HL-60/S4 treated with retinoic acid at 250 ng/mL for 4 days and 3 days (cell line): ENCODE measurements around the gene KRR1.
"Not testable (repeated sequence)": the region's sequence is repeated elsewhere in the genome, so short reads cannot be mapped to it uniquely, and the experiment has no call there.

ENCODE experiments used
- in situ Hi-C: fragments of 300-500 bp; cut with MboI; formaldehyde crosslinking; loops from 2 replicates; pipeline ENCODE4 v1.7.0; 2022; ENCODE audit warnings: low sequenced_read_pairs

The KRR1 gene

GRCh38 chr12:75479963-75480461 lies 31.4 kb downstream of the KRR1 start:
- in situ Hi-C loops = no loop called here

DNA sequence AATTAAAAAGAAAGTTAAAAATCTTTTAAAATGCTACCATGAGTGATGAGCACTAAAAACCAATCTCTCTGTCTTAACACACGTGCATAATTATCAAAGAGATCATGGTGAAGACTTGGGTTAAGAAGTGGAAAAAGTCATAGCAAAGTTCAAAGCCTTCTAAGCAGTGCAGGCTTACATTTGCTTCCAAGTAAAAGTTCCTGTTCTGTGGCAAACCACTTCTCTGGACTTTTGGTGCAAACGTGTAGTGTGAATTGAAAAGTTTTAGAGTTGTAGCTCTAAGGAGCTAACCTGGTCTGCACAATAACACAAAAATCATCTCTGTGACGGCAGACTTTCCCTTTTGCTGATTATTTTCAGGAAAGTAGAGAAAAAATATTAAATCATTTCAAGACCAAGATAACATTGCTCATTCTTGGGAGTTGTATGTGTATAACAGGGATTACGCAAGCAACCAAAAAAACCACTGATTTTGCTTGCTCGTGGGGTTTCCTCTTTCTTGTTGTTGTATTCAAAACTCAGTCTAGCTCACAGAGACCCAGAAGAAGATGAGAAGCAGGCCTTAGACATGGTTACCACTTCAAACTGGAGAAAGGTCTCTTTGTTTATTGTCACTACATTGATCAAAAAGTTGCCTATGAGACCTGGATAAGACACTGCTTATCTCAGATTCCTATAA lies 33.2 kb downstream of the KRR1 start:
- in situ Hi-C loops = no loop called here

DNA sequence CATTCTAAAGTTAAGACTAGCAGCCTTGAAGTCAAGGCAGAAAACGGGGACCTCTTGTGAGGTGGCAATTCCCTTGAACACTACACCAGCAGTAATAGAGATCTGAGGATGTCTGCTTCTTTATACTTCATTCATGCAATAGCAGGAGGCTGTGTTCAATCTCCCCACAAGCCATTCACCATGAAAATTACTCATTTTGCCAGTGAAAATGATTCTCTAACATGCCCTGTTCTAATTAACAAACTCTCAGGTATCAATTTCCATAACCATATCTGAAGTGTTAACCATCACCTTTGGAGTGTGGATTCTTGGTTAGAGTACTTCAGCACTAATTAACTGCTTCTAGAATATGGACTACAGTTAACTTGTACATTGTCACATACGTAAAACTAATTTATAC lies 34.3 kb downstream of the KRR1 start:
- in situ Hi-C loops = no loop called here

- in situ Hi-C loops = no loop called here
Observed at GRCh38 chr12:75476071-75476470, 35.3 kb downstream of the KRR1 start.

DNA sequence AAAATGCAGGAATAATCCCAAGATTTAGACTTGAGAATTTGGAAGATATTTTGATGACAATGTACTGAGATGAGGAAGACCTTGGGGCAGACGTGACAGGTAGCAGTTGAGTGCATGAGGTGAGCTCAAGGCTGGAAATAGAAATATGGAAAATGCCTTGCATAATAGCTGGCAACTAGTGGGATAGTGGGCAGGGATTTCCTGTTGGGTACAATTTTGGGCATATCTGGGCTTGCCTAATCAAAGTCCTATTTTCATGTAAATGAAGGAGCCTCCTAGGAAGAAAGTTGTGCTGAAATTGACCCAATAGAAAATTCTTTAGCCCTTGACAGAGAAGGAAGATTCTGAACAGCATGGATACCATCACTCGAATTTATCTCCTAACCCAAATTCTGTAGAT lies 37.3 kb downstream of the KRR1 start:
- in situ Hi-C loops = no loop called here

DNA sequence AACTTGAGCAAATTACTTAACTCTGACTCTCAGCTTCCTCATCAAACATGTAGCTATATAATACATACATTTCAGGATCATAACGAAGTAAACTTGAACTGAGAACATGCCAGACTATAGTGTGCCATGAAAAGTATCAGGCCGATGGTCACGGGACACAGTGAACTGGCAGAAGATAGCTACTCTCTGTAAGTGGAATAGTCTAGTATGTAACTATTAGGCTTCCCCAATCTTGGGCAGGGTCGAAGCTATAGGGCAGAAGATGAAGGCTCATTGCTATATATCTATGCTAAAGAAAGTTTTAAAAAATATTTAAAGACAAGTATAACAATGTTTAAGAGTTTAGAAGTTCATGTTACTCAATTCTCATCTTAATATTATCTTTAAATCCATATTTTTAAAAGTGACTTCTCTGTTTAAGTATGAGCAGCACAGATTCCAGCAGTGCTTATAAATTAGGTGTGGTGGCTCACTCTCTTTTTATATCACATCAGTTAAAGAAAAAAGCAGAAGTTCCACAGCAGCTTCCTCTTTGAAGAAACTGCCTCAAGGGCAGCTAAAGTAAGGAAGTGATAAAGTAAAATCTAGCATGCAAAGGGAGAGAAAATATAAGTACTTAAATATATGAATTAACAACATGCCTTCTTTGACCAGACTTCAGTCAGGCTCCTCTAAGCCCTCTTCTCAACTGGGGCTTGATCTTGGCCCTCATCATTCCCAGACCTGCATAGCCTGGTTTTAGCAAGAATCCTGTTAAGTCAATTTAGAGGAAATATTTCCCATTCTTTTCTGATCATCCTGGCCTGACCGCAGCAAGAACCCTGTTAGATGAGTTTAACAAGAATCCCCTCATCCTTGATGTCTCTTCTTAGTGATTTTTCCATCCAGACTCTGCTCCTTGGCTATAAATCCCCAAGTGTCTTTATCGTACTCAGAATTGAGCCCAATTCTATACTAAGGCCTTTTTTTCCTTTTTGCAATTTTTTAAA lies 39.2 kb downstream of the KRR1 start:
- in situ Hi-C loops = no loop called here

GRCh38 chr12:75460204-75460603 lies 51.2 kb downstream of the KRR1 start:
- in situ Hi-C loops = no loop called here

DNA sequence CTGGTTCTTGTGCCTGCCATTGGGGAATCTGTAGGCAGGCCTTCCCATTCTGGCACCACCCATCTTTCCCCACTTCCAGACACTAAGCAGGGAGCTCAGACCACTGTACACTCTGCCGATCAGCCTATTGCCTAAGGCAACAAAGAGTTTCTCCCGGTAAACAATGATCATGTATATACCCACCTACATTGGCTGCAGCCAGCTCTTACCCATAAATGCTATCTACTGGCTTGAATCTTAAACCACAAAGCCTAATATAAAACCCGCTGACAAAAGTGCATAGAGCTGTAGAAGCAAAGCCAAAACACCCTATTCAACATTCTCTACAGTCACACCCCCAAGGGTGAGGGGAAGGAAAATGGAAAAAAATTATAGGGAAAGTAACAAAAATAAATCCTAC lies 51.7 kb downstream of the KRR1 start:
- in situ Hi-C loops = no loop called here

DNA sequence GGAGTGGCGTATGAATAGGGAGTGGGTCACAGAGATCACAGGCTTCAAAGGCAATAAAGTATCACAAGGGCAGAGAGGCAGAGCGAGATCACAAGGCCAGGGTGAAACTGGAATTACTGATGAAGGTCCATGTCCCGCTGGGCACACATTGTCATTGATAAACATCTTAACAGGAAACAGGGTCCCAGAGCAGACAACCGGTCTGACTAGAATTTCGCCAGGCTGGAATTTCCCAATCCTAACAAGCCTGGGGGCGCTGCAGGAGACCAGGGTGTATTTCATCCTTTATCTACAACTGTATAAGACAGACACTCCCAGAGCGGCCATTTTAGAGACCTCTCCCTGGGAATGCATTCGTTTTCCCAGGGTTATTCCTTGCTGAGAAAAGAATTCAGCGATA lies 53.5 kb downstream of the KRR1 start:
- in situ Hi-C loops = not testable (repeated sequence)

GRCh38 chr12:75457191-75457590 lies 54.2 kb downstream of the KRR1 start:
- in situ Hi-C loops = no loop called here

DNA sequence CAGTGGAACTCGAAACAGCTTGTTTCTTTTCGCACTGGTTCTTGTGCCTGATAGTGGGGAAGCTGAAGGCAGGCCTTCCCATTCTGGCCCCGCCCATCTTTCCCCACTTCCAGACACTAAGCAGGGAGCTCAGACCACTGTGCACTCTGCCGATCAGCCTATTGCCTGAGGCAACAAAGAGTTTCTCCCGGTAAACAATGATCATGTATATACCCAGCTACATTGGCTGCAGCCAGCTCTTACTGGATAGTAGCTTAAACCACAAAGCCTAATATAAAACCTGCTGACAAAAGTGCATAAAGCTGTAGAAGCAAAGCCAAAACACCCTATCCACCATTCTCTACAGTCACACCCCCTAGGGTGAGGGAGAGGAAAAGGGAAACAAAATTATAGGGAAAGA lies 55.6 kb downstream of the KRR1 start:
- in situ Hi-C loops = no loop called here

- in situ Hi-C loops = no loop called here
Observed at GRCh38 chr12:75452675-75453330, 58.6 kb downstream of the KRR1 start.

GRCh38 chr12:75447691-75448393 lies 63.6 kb downstream of the KRR1 start:
- in situ Hi-C loops = no loop called here

DNA sequence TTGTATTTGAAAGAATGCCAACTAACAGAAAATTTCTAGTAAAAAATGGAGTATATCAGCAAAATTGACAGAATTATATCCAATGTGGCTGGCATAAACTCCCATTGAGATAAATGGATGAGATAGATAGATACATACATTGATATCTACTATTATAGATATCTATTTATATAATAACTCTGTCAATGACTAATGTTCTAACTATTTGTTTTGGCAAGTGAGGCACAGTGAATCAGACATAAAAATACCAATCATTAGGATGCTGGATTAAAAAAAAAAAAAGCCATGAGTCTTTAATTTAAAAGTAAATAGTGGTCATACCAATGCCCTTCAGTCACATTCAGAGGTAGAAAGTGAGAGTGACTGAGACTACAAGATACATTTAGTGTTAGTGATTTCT lies 64.6 kb downstream of the KRR1 start:
- in situ Hi-C loops = no loop called here

DNA sequence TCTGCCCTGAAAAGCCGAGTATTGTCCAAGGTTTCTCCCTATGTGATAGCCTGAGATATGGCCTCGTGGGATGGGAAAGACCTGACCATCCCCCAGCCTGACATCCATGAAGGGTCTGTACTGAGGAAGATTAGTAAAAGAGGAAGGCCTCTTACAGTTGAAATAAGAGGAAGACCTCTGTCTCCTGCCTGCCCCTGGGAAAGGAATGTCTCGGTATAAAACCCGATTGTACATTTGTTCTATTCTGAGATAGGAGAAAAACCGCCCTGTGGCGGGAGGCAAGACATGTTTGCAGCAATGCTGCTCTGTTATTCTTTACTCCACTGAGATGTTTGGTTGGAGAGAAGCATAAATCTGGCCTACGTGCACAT lies 66.3 kb downstream of the KRR1 start:
- in situ Hi-C loops = not testable (repeated sequence)

DNA sequence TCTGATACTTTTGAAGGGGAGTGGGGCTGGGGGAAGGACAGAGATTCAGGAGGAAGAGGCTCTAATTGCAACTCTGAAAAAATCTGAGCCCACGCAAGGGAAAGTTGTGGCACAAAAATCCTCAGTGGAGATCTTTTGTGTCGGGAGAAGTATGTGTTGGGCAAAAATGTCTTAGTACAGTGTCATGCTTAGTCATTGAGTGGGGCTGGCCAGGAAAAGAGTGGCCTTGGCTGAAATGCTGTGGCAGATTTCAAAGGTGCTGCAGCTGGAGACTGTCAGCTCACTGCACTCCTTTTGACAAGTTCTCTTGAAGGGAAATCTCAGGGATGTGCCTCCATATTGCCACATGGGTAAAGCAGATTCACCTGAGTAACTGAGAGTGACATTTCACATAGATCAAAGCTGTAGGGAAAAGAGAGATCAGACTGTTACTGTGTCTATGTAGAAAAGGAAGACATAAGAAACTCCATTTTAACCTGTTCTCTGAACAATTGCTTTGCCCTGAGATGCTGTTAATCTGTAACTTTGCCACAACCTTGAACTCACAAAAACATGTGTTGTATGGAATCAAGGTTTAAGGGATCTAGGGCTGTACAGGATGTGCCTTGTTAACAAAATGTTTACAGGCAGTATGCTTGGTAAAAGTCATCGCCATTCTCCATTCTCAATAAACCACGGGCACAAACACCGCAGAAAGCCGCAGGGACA lies 66.8 kb downstream of the KRR1 start:
- in situ Hi-C loops = no loop called here

DNA sequence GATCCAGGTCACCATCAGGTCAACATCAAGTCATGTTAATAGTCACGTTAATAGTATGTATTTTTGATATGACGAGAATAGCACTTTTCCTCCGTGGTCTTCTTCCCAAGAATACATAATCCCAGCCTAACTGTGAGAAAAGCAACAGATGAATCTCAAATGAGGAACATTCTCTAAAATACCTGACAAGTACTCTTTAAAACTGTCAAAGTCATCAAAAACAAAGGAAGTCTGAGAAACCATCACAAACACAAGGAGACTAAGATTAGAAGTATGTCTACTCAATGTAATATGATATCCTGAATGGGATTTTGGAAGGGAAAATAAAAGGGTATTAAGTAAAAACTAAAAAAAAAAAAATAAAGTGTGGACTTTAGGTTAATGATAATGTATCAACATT lies 67.7 kb downstream of the KRR1 start:
- in situ Hi-C loops = no loop called here

- in situ Hi-C loops = not testable (repeated sequence)
Observed at GRCh38 chr12:75442454-75442853, 69.0 kb downstream of the KRR1 start.

GRCh38 chr12:75441687-75442449 lies 69.5 kb downstream of the KRR1 start:
- in situ Hi-C loops = not testable (repeated sequence)
